SK-N-MC (cell line): ENCODE measurements around the gene ADH1A.

Experiments used
- EZH2 ChIP-seq: fragments of 200-600 bp; sonication (generic); IDR thresholded peaks from one replicate; pipeline ENCODE4 v1.6.1; 2017; ENCODE audit warnings: antibody characterized with exemption
- POLR2AphosphoS5 ChIP-seq: IDR thresholded peaks from 2 replicates; pipeline ENCODE4 v1.6.1; 2012; ENCODE audit warnings: mild to moderate bottlenecking, low read depth, low read length, borderline replicate concordance

- no peak for TF ChIP-seq POLR2AphosphoS5
- no peak for TF ChIP-seq EZH2
These were observed 44.1 kb upstream of the ADH1A start for GRCh38 chr4:99334880-99335279.
